Measurements from ENCODE around the gene PLEKHB2. TPM values are rescaled to one million over a fixed set of nuclear protein-coding genes. Genes with fewer than 3 reads are reported as not detected.
"Not testable (repeated sequence)": the region's sequence is repeated elsewhere in the genome, so short reads cannot be mapped to it uniquely, and the experiment has no call there.

PLEKHB2 gene
- total RNA-seq, 2 donors from 2014 or later = 128 to 141 TPM

- intact Hi-C loops (cut with DNase I) = no loop called here
- Histone ChIP-seq H3K27me3 (no peaks in the 10 kb centered on the region), H3K4me1 (no peaks in the 10 kb centered on the region), H3K36me3 (no peaks in the 10 kb centered on the region), H3K9ac (ENCODE audit: low read depth in 2 of 2, low read length in 2 of 2) (no peak overlapping the region), H3K27ac (no peak overlapping the region), H3K4me3 (no peak overlapping the region), H3K9me3 (no peaks in the 10 kb centered on the region)
- no peak for DNase-seq
- TF ChIP-seq CTCF (IDR thresholded peaks at IDR 0.05) = no peak
Observed at GRCh38 chr2:131155208-131155855, 50.2 kb downstream of the PLEKHB2 start.

GRCh38 chr2:131156452-131157149 lies 51.5 kb downstream of the PLEKHB2 start:
- Histone ChIP-seq H3K27me3 (no peaks in the 10 kb centered on the region), H3K27ac (no peak overlapping the region), H3K4me3 (no peak overlapping the region), H3K9me3 (no peaks in the 10 kb centered on the region), H3K4me1 (no peaks in the 10 kb centered on the region), H3K36me3 (no peaks in the 10 kb centered on the region), H3K9ac (ENCODE audit: low read depth in 2 of 2, low read length in 2 of 2) (no peak overlapping the region)
- DNase-seq = no peak
- no peak for TF ChIP-seq CTCF (IDR thresholded peaks at IDR 0.05)
- intact Hi-C loops (cut with DNase I) = no loop called here

- H3K27me3 ChIP-seq; H3K4me3 ChIP-seq; H3K9ac ChIP-seq (ENCODE audit: low read depth in 2 of 2, low read length in 2 of 2); H3K36me3 ChIP-seq; intact Hi-C loops (cut with DNase I); H3K9me3 ChIP-seq; H3K27ac ChIP-seq; DNase-seq; H3K4me1 ChIP-seq: not testable (repeated sequence)
Observed at GRCh38 chr2:131165562-131165961, 60.4 kb downstream of the PLEKHB2 start.

GRCh38 chr2:131168538-131168937 lies 63.4 kb downstream of the PLEKHB2 start:
- no peak overlapping the region for H3K9ac ChIP-seq (ENCODE audit: low read depth in 2 of 2, low read length in 2 of 2)
- H3K27me3 ChIP-seq = no peaks in the 10 kb centered on the region
- intact Hi-C loops (cut with DNase I) = no loop called here
- DNase-seq = no peak
- no peak for TF ChIP-seq CTCF (IDR thresholded peaks at IDR 0.05)
- H3K4me3 ChIP-seq = no peak overlapping the region
- H3K9me3 ChIP-seq = no peaks in the 10 kb centered on the region
- no peaks in the 10 kb centered on the region for H3K4me1 ChIP-seq
- no peaks in the 10 kb centered on the region for H3K36me3 ChIP-seq
- H3K27ac ChIP-seq = no peak overlapping the region

GRCh38 chr2:131178050-131178449 lies 72.9 kb downstream of the PLEKHB2 start:
- intact Hi-C loops (cut with DNase I) = not testable (repeated sequence)

GRCh38 chr2:131178721-131179418 lies 73.7 kb downstream of the PLEKHB2 start:
- intact Hi-C loops (cut with DNase I); H3K27ac ChIP-seq; H3K9me3 ChIP-seq; DNase-seq; H3K36me3 ChIP-seq; H3K27me3 ChIP-seq; H3K4me3 ChIP-seq; H3K9ac ChIP-seq (ENCODE audit: low read depth in 2 of 2, low read length in 2 of 2); H3K4me1 ChIP-seq: not testable (repeated sequence)

More at GRCh38 chr2:131178050-131178449, 72.9 kb downstream of the PLEKHB2 start:
- not testable (repeated sequence) for H3K36me3 ChIP-seq; H3K4me3 ChIP-seq; H3K9me3 ChIP-seq; H3K9ac ChIP-seq (ENCODE audit: low read depth in 2 of 2, low read length in 2 of 2); H3K27me3 ChIP-seq; DNase-seq; H3K27ac ChIP-seq; H3K4me1 ChIP-seq

- H3K4me1 ChIP-seq; intact Hi-C loops (cut with DNase I); DNase-seq: not testable (repeated sequence)
Observed at GRCh38 chr2:131181451-131181850, 76.3 kb downstream of the PLEKHB2 start.

GRCh38 chr2:131193421-131193820 lies 88.3 kb downstream of the PLEKHB2 start:
- H3K27ac ChIP-seq; H3K4me1 ChIP-seq; intact Hi-C loops (cut with DNase I); H3K36me3 ChIP-seq; DNase-seq; H3K9ac ChIP-seq (ENCODE audit: low read depth in 2 of 2, low read length in 2 of 2); H3K9me3 ChIP-seq; H3K27me3 ChIP-seq; H3K4me3 ChIP-seq: not testable (repeated sequence)

More at GRCh38 chr2:131181451-131181850, 76.3 kb downstream of the PLEKHB2 start:
- not testable (repeated sequence) for H3K36me3 ChIP-seq; H3K27me3 ChIP-seq; H3K27ac ChIP-seq; H3K9me3 ChIP-seq; H3K9ac ChIP-seq (ENCODE audit: low read depth in 2 of 2, low read length in 2 of 2); H3K4me3 ChIP-seq

GRCh38 chr2:131196186-131196585 lies 91.0 kb downstream of the PLEKHB2 start:
- H3K36me3 ChIP-seq; H3K4me3 ChIP-seq; H3K27me3 ChIP-seq; H3K9ac ChIP-seq (ENCODE audit: low read depth in 2 of 2, low read length in 2 of 2); DNase-seq; H3K27ac ChIP-seq; intact Hi-C loops (cut with DNase I); H3K4me1 ChIP-seq; H3K9me3 ChIP-seq: not testable (repeated sequence)

Data from colonic mucosa (tissue), 4 donors.